ENCODE measurements around the gene ZBBX. TPM values are rescaled to one million over a fixed set of nuclear protein-coding genes. Genes with fewer than 3 reads are reported as not detected.

Gene ZBBX
- total RNA-seq, 2 donors from 2014 or later, result not detected

GRCh38 chr3:167288737-167289136 is 91.4 kb downstream of the ZBBX start:
- H3K4me3 Mint-ChIP-seq, result no peak overlapping the region
- ATAC-seq (replicated peaks in 1 of 2) (no peak), DNase-seq (no peak)
- H3K4me1 Mint-ChIP-seq (ENCODE audit: low read depth), result no peaks in the 10 kb centered on the region
- peaks cover 6% of the 10 kb centered on the region in 2 donors for H3K9me3 Mint-ChIP-seq
- H3K27ac Mint-ChIP-seq, result no peak overlapping the region
- no peaks in the 10 kb centered on the region for H3K27me3 Mint-ChIP-seq (ENCODE audit: low read depth)
- no peaks in the 10 kb centered on the region for H3K36me3 Mint-ChIP-seq (ENCODE audit: insufficient read depth in 2 of 2)

DNA sequence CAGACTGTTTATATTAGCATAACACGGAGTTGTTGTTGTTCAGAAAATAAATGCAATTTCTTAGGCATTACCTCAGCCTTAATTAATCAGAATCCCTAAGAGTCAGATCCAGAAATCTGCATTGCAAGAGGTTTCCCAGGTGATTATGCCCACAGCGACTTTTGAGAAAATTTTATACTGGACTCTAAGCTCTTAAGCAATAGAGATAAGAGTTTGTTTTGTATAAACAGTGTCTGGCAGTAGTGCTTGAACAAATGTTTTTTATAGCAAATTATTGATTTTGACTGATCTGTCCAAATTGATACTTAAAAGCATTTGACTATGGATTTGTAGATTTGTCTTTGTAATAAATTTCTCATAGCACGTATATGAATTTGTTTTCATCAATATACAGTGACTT is 92.8 kb downstream of the ZBBX start:
- no peaks in the 10 kb centered on the region for H3K4me1 Mint-ChIP-seq (ENCODE audit: low read depth)
- no peaks in the 10 kb centered on the region for H3K27me3 Mint-ChIP-seq (ENCODE audit: low read depth)
- no peak for DNase-seq
- peaks cover 3 to 6% of the 10 kb centered on the region in 2 donors for H3K9me3 Mint-ChIP-seq
- no peak for ATAC-seq (replicated peaks in 1 of 2)
- H3K4me3 Mint-ChIP-seq, result no peak overlapping the region
- no peak overlapping the region for H3K27ac Mint-ChIP-seq
- no peaks in the 10 kb centered on the region for H3K36me3 Mint-ChIP-seq (ENCODE audit: insufficient read depth in 2 of 2)

DNA sequence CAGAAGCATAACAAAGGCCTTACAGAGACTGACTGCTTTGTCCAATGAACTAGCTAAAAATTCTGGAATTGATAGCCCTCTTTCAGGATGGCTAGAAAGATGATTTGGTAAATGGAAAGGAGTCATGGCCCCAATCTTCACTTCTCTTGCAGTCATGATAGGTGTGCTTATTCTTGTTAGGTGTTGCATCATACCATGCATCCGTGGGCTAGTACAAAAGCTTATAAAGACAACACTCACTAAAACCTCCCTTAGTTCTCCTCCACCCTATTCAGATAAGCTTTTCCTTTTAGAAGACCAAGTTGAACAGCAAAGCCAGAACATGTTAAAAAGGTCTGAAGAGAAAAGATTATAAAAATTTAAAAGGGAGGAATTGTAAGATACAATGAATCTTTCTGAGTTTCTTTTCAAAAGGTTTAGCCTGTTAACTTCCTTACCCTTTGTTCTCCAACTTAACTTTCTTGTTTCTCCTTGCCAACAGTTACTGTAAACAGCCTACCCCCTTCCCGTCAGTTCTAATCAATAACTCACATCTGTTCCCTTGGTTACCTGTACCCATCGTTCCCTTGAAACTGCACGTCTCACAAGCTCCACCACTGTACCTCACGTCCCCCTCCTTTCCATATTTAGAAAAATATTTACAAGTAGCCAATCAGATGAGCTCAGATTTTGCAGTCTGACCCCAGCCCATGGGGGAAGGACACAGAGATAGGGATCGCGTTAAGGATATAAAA is 105.8 kb downstream of the ZBBX start:
- DNase-seq (no peak), ATAC-seq (replicated peaks in 1 of 2) (no peak)
- Mint-ChIP-seq H3K27me3 (ENCODE audit: low read depth) (no peaks in the 10 kb centered on the region), H3K4me1 (ENCODE audit: low read depth) (no peaks in the 10 kb centered on the region), H3K4me3 (no peak overlapping the region), H3K36me3 (ENCODE audit: insufficient read depth in 2 of 2) (no peaks in the 10 kb centered on the region), H3K27ac (no peak overlapping the region), H3K9me3 (peaks cover 2 to 7% of the 10 kb centered on the region in 2 donors)

DNA sequence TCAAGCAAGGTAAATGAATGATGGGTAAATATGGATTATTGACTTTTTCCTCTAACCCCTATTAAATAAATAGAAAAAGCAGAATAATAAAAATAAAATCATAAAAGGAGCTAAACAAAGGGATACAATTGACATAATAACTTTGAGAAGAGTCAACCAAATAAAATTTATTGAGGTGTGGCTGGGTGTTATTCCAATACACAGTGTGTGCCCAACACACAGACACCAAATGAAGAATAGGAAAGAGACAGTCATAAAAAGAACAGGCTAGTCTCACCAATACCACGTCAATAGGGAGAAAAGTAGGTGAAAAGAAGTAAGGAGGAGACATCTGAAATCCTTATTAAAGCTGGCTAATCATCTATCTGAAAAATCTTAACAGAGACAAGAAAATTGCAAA is 127.1 kb downstream of the ZBBX start:
- no peaks in the 10 kb centered on the region for H3K4me1 Mint-ChIP-seq (ENCODE audit: low read depth)

DNA sequence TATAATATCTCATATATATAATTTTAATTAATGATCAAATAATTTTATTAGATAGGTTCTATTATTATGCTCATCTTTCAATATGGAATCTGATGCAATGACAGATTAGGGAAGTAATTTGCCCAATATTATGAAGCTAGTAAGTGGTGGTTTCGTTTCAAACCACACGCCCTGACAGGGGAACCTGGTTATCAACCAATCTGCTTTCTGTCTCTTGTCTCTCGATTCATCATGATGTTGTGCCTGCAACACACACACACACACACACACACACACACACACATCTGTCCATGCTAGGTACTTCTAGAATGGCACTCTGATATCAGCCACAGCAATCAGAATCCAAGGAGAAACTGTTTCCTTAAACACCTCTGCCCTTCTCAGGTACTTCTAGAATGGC is 128.4 kb downstream of the ZBBX start:
- DNase-seq (no peak), ATAC-seq (replicated peaks in 1 of 2) (no peak)
- no peaks in the 10 kb centered on the region for H3K36me3 Mint-ChIP-seq (ENCODE audit: insufficient read depth in 2 of 2)
- H3K9me3 Mint-ChIP-seq, result peaks cover 0 to 5% of the 10 kb centered on the region in 2 donors
- H3K4me1 Mint-ChIP-seq (ENCODE audit: low read depth), result no peaks in the 10 kb centered on the region
- H3K27me3 Mint-ChIP-seq (ENCODE audit: low read depth), result no peaks in the 10 kb centered on the region
- H3K27ac Mint-ChIP-seq, result no peak overlapping the region
- no peak overlapping the region for H3K4me3 Mint-ChIP-seq

More for the DNA sequence above, 127.1 kb downstream of the ZBBX start:
- Mint-ChIP-seq H3K27me3 (ENCODE audit: low read depth) (no peaks in the 10 kb centered on the region), H3K27ac (no peak overlapping the region), H3K36me3 (ENCODE audit: insufficient read depth in 2 of 2) (no peaks in the 10 kb centered on the region), H3K9me3 (peaks cover 0 to 3% of the 10 kb centered on the region in 2 donors), H3K4me3 (no peak overlapping the region)
- DNase-seq, result no peak
- ATAC-seq (replicated peaks in 1 of 2), result no peak

GRCh38 chr3:167246252-167246651 is 133.8 kb downstream of the ZBBX start:
- Mint-ChIP-seq H3K9me3 (peaks cover 2 to 3% of the 10 kb centered on the region in 2 donors), H3K27ac (no peak overlapping the region), H3K4me1 (ENCODE audit: low read depth) (no peaks in the 10 kb centered on the region), H3K4me3 (no peak overlapping the region), H3K27me3 (ENCODE audit: low read depth) (no peaks in the 10 kb centered on the region), H3K36me3 (ENCODE audit: insufficient read depth in 2 of 2) (no peaks in the 10 kb centered on the region)
- DNase-seq (no peak), ATAC-seq (replicated peaks in 1 of 2) (no peak)

DNA sequence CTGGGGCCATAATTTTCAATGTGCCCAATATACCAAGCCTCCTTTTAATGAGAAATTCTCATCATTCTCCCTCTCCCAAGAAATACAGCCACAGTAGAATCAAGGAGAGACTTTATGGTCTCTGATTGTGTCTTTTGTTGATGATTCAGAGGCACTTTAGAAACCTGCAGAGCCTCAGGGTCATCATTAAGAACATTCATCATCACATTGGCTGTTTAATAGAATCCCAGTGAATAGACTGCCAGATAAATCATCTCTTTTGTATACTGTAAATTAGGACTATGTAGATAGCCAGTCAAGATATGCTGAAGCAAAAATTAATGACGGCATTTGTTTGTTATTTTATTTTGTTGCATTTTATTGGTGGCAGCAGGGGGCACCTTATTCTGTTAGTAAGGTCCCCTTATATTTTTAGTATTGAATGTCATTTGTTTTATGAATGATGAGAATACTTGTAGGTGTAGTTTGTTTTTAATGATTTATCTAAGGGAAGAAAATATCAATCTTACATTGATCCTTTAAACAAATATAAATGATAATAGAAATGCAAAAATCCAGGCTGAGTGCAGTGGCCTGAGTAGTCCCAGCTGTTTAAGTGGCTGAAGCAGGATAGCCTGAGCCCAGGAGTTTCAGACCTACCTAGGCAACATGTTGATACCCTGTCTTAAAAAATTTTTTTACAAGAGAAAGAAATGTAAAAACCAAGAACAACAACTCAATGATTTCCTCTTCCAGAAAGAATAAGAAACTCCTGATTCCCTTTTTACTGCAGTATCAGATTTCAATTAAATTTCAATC is 138.8 kb downstream of the ZBBX start:
- no peaks in the 10 kb centered on the region for H3K27me3 Mint-ChIP-seq (ENCODE audit: low read depth)
- H3K27ac Mint-ChIP-seq, result no peak overlapping the region
- ATAC-seq (replicated peaks in 1 of 2), result no peak
- H3K36me3 Mint-ChIP-seq (ENCODE audit: insufficient read depth in 2 of 2), result no peaks in the 10 kb centered on the region
- H3K9me3 Mint-ChIP-seq, result peaks cover 0 to 7% of the 10 kb centered on the region in 2 donors
- DNase-seq, result no peak
- H3K4me3 Mint-ChIP-seq, result no peak overlapping the region
- no peaks in the 10 kb centered on the region for H3K4me1 Mint-ChIP-seq (ENCODE audit: low read depth)

DNA sequence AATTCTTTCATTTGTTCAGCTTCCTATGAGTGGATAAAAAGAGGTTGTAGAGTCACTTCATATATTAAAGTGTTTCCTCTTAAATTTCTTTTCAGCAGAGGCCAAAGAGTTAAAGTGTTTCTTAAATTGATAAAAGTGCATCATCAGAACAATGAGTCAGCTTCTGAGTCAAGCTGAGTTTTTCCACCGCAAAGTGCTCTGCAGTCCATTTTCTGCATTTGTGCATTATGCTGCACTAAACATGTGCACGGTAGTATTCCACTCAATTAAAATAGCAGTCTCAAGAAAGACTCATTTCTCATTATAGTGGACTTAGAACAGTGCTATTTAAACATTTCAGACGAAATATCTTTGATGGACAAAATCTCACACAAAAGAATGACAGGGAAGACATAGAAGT is 152.0 kb downstream of the ZBBX start:
- no peak overlapping the region for H3K4me3 Mint-ChIP-seq
- H3K36me3 Mint-ChIP-seq (ENCODE audit: insufficient read depth in 2 of 2), result no peaks in the 10 kb centered on the region
- DNase-seq (no peak), ATAC-seq (replicated peaks in 1 of 2) (no peak)
- H3K9me3 Mint-ChIP-seq, result peaks cover 4 to 6% of the 10 kb centered on the region in 2 donors
- no peaks in the 10 kb centered on the region for H3K27me3 Mint-ChIP-seq (ENCODE audit: low read depth)
- no peak overlapping the region for H3K27ac Mint-ChIP-seq
- no peaks in the 10 kb centered on the region for H3K4me1 Mint-ChIP-seq (ENCODE audit: low read depth)

DNA sequence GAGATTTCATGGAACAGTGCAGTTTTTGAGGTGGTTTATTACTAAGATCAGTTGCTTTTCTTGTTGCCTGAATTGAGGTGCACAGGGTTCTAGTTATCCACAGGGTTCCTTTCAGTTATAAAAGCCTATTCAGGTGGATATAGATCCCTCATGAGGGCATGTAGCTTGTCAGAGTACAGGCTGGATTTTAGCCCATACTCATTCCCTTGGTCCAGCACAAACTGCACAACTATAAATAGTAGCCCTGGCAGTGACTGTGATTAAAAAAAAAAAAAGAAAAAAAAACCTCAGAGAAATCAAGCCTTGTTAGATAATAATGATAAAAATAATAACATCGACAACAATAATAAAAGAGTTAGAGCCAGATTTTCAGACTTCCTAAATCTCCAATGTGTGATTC is 154.3 kb downstream of the ZBBX start:
- Mint-ChIP-seq H3K27ac (no peak overlapping the region), H3K4me3 (no peak overlapping the region), H3K9me3 (peaks cover 3 to 4% of the 10 kb centered on the region in 2 donors), H3K36me3 (ENCODE audit: insufficient read depth in 2 of 2) (no peaks in the 10 kb centered on the region), H3K4me1 (ENCODE audit: low read depth) (no peaks in the 10 kb centered on the region), H3K27me3 (ENCODE audit: low read depth) (no peaks in the 10 kb centered on the region)
- DNase-seq (no peak), ATAC-seq (replicated peaks in 1 of 2) (no peak)

DNA sequence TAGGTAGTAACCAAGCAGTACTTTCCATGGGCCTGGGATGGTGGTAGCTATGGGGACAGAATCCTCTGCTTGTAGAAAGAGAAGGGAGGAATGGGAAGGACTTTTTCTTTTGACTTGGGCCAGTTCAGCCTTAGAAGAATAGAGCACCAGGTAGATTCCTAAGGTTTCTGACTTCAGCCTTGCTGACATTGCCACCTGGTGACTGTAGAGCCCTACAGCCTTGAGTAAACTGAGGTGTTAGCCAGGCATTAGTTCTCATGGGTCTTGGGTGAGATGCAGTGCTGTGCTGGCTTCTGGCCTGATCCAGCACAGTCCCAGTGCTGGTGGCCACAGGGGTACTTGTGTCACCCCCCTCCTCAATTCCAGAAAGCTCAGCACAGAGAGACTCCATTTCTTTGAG is 171.1 kb downstream of the ZBBX start:
- Mint-ChIP-seq H3K4me1 (ENCODE audit: low read depth) (no peaks in the 10 kb centered on the region), H3K4me3 (no peak overlapping the region), H3K36me3 (ENCODE audit: insufficient read depth in 2 of 2) (no peaks in the 10 kb centered on the region), H3K9me3 (peaks cover 2 to 16% of the 10 kb centered on the region in 2 donors), H3K27me3 (ENCODE audit: low read depth) (no peaks in the 10 kb centered on the region), H3K27ac (no peak overlapping the region)
- ATAC-seq (replicated peaks in 1 of 2) (no peak), DNase-seq (no peak)

GRCh38 chr3:167203062-167203461 is 177.0 kb downstream of the ZBBX start:
- Mint-ChIP-seq H3K27me3 (ENCODE audit: low read depth) (no peaks in the 10 kb centered on the region), H3K27ac (no peak overlapping the region), H3K4me3 (no peak overlapping the region), H3K4me1 (ENCODE audit: low read depth) (no peaks in the 10 kb centered on the region), H3K36me3 (ENCODE audit: insufficient read depth in 2 of 2) (peaks cover 0 to 1% of the 10 kb centered on the region in 2 donors), H3K9me3 (peaks cover 4 to 7% of the 10 kb centered on the region in 2 donors)
- DNase-seq (no peak), ATAC-seq (replicated peaks in 1 of 2) (no peak)

DNA sequence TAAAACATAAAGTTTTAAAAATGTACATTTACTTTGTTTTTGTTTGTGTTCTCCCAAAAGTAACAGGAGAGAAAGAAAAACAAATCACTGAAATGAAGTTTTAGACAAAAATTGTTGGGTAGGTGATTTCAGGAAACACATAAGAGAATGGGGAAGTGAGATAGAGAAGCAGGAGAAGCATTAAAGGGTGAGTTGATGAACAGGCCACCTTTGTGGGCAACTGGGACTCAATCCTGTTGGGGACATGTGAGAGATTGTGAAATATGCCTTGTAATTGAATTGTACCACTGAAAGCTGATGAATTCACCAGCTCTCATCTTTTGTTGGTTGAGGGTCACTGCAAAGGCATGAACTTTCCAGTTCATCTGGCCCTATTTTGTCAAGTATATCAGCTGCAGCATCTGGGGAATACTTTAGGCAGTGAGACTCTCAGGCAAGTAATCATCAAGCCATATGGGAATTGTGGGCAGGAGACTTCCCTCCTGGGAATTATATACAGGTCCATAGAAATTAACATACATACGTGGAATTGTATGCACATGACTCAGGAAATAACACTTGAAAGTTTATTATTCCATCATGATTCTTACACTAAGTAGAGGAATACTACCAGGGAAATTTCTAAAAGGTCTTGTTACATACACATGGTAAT is 181.0 kb downstream of the ZBBX start:
- Mint-ChIP-seq H3K36me3 (ENCODE audit: insufficient read depth in 2 of 2) (peaks cover 0 to 1% of the 10 kb centered on the region in 2 donors), H3K4me1 (ENCODE audit: low read depth) (no peaks in the 10 kb centered on the region), H3K27ac (no peak overlapping the region), H3K9me3 (peaks cover 4% of the 10 kb centered on the region in 2 donors), H3K4me3 (no peak overlapping the region), H3K27me3 (ENCODE audit: low read depth) (no peaks in the 10 kb centered on the region)
- ATAC-seq (replicated peaks in 1 of 2) (no peak), DNase-seq (no peak)

Measured in activated T-cell treated with anti-CD3 and anti-CD28 coated beads, Interleukin-2, amount 50 U/mL, for 72 hours (primary cell).